ENCODE results near the gene ELMOD1. TPM values are rescaled to one million over a fixed set of nuclear protein-coding genes. Genes with fewer than 3 reads are reported as not detected.

ELMOD1 gene
- total RNA-seq, 1 donor from 2014 or later: 0.17 TPM

Other genes starting within 250 kb of the ELMOD1 start
- 12.4 and 16.0 TPM in 2 replicates for gene CWF19L2, start 133.3 kb upstream of the ELMOD1 start, total RNA-seq
- 6.8 and 10.9 TPM in 2 replicates for gene ALKBH8, start 25.4 kb upstream of the ELMOD1 start, total RNA-seq
- not detected in 2 replicates for gene SLN, start 120.9 kb downstream of the ELMOD1 start, total RNA-seq